ENCODE data around the gene SYNE4. TPM values are rescaled to one million over a fixed set of nuclear protein-coding genes. Genes with fewer than 3 reads are reported as not detected.

The SYNE4 gene
- total RNA-seq, 2 experiments from 2014 or later: 2.0 to 2.9 TPM

GRCh38 chr19:36014012-36014924, 5.7 kb upstream of the SYNE4 start, which contains the start of gene ALKBH6:
ALKBH6 (minus strand) TSS chr19:36014213; CDS start chr19:36013397, 816 bp downstream.
- DNase-seq: peak; percentile 100
- intact Hi-C loops (cut with micrococcal nuclease): loop anchor here (1.0 to 2.0 kb wide), 3 partner anchors 19 to 101 kb away; partner anchors contain the start of genes SDHAF1, TBCB, THAP8 and WDR62
- H3K4me3 Mint-ChIP-seq: peak within 1 kb of the TSS; percentile 99
- no peaks in the 10 kb centered on the region for H3K9me3 Mint-ChIP-seq
- peaks cover 37% of the 10 kb centered on the region for H3K4me1 Mint-ChIP-seq (ENCODE audit: low read depth)
- H3K27ac Mint-ChIP-seq: peak within 1 kb of the TSS; percentile 95
- H3K27me3 Mint-ChIP-seq: no peaks in the 10 kb centered on the region
- ChIA-PET POLR2A (interaction anchor here (1.2 to 1.7 kb wide), 5 partner anchors 20 to 114 kb away, joined by 3 to 12 read pairs (median 4); partner anchors contain the start of genes POLR2I, SDHAF1, THAP8 and WDR62), CTCF (interaction anchor here (0.7 to 1.3 kb wide), 3 partner anchors 17 to 959 kb away, joined by 3 to 5 read pairs (median 5); no protein-coding TSS in a partner anchor)
- H3K36me3 Mint-ChIP-seq: peaks cover 4% of the 10 kb centered on the region

GRCh38 chr19:36013280-36014011, 4.8 kb upstream of the SYNE4 start:
- Mint-ChIP-seq H3K27ac (peak overlapping the region; percentile 95), H3K36me3 (peaks cover 4% of the 10 kb centered on the region), H3K4me3 (peak overlapping the region; percentile 99), H3K4me1 (ENCODE audit: low read depth) (peaks cover 42% of the 10 kb centered on the region), H3K27me3 (no peaks in the 10 kb centered on the region), H3K9me3 (no peaks in the 10 kb centered on the region)
- POLR2A ChIA-PET: interaction anchor here (1.2 to 1.7 kb wide), 5 partner anchors 19 to 115 kb away, joined by 3 to 12 read pairs (median 4); partner anchors contain the start of genes POLR2I, SDHAF1, THAP8 and WDR62
- no peak for DNase-seq
- CTCF ChIA-PET: interaction anchor here (1.0 to 1.3 kb wide), 2 partner anchors 16 to 114 kb away, joined by 5 read pairs; no protein-coding TSS in a partner anchor
- intact Hi-C loops (cut with micrococcal nuclease): loop anchor here (1.0 to 2.0 kb wide), 3 partner anchors 19 to 102 kb away; partner anchors contain the start of genes SDHAF1, TBCB, THAP8 and WDR62

- Mint-ChIP-seq H3K27me3 (no peaks in the 10 kb centered on the region), H3K27ac (no peak overlapping the region)
- POLR2A ChIA-PET: no interaction called here
Observed at GRCh38 chr19:36010402-36010801, 1.8 kb upstream of the SYNE4 start.

GRCh38 chr19:36009633-36010379, 1.2 kb upstream of the SYNE4 start:
- H3K36me3 Mint-ChIP-seq: no peaks in the 10 kb centered on the region
- CTCF ChIA-PET: interaction anchor here (2.4 kb wide), 1 partner anchor 16 kb away, joined by 8 read pairs; the partner anchor contains the start of gene SDHAF1
- DNase-seq: no peak
- POLR2A ChIA-PET: no interaction called here
- no peak overlapping the region for H3K27ac Mint-ChIP-seq
- intact Hi-C loops (cut with micrococcal nuclease): no loop called here
- H3K4me1 Mint-ChIP-seq (ENCODE audit: low read depth): peaks cover 31% of the 10 kb centered on the region
- H3K4me3 Mint-ChIP-seq: peak overlapping the region; percentile 45
- no peaks in the 10 kb centered on the region for H3K27me3 Mint-ChIP-seq
- H3K9me3 Mint-ChIP-seq: no peaks in the 10 kb centered on the region

More at GRCh38 chr19:36010402-36010801, 1.8 kb upstream of the SYNE4 start:
- Mint-ChIP-seq H3K4me1 (ENCODE audit: low read depth) (peaks cover 37% of the 10 kb centered on the region), H3K4me3 (no peak overlapping the region), H3K36me3 (no peaks in the 10 kb centered on the region), H3K9me3 (no peaks in the 10 kb centered on the region)
- no peak for DNase-seq
- intact Hi-C loops (cut with micrococcal nuclease): no loop called here
- CTCF ChIA-PET: interaction anchor here (2.4 kb wide), 1 partner anchor 16 kb away, joined by 8 read pairs; the partner anchor contains the start of gene SDHAF1

- Mint-ChIP-seq H3K27ac (no peak overlapping the region), H3K27me3 (no peaks in the 10 kb centered on the region), H3K4me1 (ENCODE audit: low read depth) (peaks cover 26% of the 10 kb centered on the region), H3K4me3 (peak overlapping the region; percentile 45), H3K9me3 (no peaks in the 10 kb centered on the region), H3K36me3 (no peaks in the 10 kb centered on the region)
- peak; percentile 69 for DNase-seq
- POLR2A ChIA-PET: interaction anchor here (0.9 kb wide), 1 partner anchor 45 kb away, joined by 3 read pairs; the partner anchor contains the start of gene THAP8
- intact Hi-C loops (cut with micrococcal nuclease): no loop called here
- CTCF ChIA-PET: interaction anchor here (2.4 kb wide), 1 partner anchor 15 kb away, joined by 8 read pairs; the partner anchor contains the start of gene SDHAF1
Observed at GRCh38 chr19:36009220-36009619, 607 bp upstream of the SYNE4 start.

GRCh38 chr19:36006955-36007354, 1.7 kb downstream of the SYNE4 start:
- ChIA-PET CTCF (no interaction called here), POLR2A (no interaction called here)
- Mint-ChIP-seq H3K27me3 (no peaks in the 10 kb centered on the region), H3K36me3 (no peaks in the 10 kb centered on the region), H3K4me3 (no peak overlapping the region), H3K4me1 (ENCODE audit: low read depth) (peaks cover 13% of the 10 kb centered on the region), H3K27ac (no peak overlapping the region), H3K9me3 (no peaks in the 10 kb centered on the region)
- intact Hi-C loops (cut with micrococcal nuclease): no loop called here
- DNase-seq: no peak

- DNase-seq: no peak
- ChIA-PET POLR2A (interaction anchor here (0.6 kb wide), 1 partner anchor 59 kb away, joined by 3 read pairs; no protein-coding TSS in a partner anchor), CTCF (no interaction called here)
- Mint-ChIP-seq H3K4me3 (no peak overlapping the region), H3K27me3 (no peaks in the 10 kb centered on the region), H3K9me3 (no peaks in the 10 kb centered on the region), H3K4me1 (ENCODE audit: low read depth) (peaks cover 12% of the 10 kb centered on the region), H3K27ac (no peak overlapping the region), H3K36me3 (peaks cover 6% of the 10 kb centered on the region)
- intact Hi-C loops (cut with micrococcal nuclease): no loop called here
Observed at GRCh38 chr19:36003284-36003683, 5.3 kb downstream of the SYNE4 start.

- H3K36me3 Mint-ChIP-seq: peaks cover 11% of the 10 kb centered on the region
- POLR2A ChIA-PET: no interaction called here
- H3K27me3 Mint-ChIP-seq: no peaks in the 10 kb centered on the region
- intact Hi-C loops (cut with micrococcal nuclease): no loop called here
- H3K9me3 Mint-ChIP-seq: no peaks in the 10 kb centered on the region
- CTCF ChIA-PET: no interaction called here
- H3K27ac Mint-ChIP-seq: no peak overlapping the region
- DNase-seq: no peak
- peaks cover 24% of the 10 kb centered on the region for H3K4me1 Mint-ChIP-seq (ENCODE audit: low read depth)
- no peak overlapping the region for H3K4me3 Mint-ChIP-seq
Observed at GRCh38 chr19:36001605-36002004, 7.0 kb downstream of the SYNE4 start.

- no peak for DNase-seq
- Mint-ChIP-seq H3K9me3 (no peaks in the 10 kb centered on the region), H3K4me1 (ENCODE audit: low read depth) (peaks cover 40% of the 10 kb centered on the region), H3K27ac (peak overlapping the region; percentile 36), H3K4me3 (peak overlapping the region; percentile 88), H3K36me3 (peaks cover 14% of the 10 kb centered on the region), H3K27me3 (no peaks in the 10 kb centered on the region)
- ChIA-PET POLR2A (interaction anchor here (3.8 kb wide), 1 partner anchor 17 kb away, joined by 12 read pairs; the partner anchor contains the start of gene ALKBH6), CTCF (interaction anchor here (1.7 kb wide), 1 partner anchor 17 kb away, joined by 5 read pairs; the partner anchor contains the start of gene ALKBH6)
- intact Hi-C loops (cut with micrococcal nuclease): loop anchor here (5.0 kb wide), 2 partner anchors 39 to 131 kb away; no protein-coding TSS in a partner anchor
Observed at GRCh38 chr19:35996777-35997176, 11.8 kb downstream of the SYNE4 start.

- no peaks in the 10 kb centered on the region for H3K9me3 Mint-ChIP-seq
- peak within 1 kb of the TSS; percentile 93 for H3K4me3 Mint-ChIP-seq
- peak within 1 kb of the TSS; percentile 89 for H3K27ac Mint-ChIP-seq
- H3K27me3 Mint-ChIP-seq: no peaks in the 10 kb centered on the region
- peaks cover 38% of the 10 kb centered on the region for H3K4me1 Mint-ChIP-seq (ENCODE audit: low read depth)
- DNase-seq: peak; percentile 97
- CTCF ChIA-PET: interaction anchor here (1.0 to 1.8 kb wide), 3 partner anchors 8 to 36 kb away, joined by 4 to 8 read pairs (median 4); partner anchors contain the start of gene SYNE4
- POLR2A ChIA-PET: interaction anchor here (0.8 to 3.8 kb wide), 3 partner anchors 17 to 58 kb away, joined by 4 to 12 read pairs (median 4); partner anchors contain the start of genes ALKBH6 and THAP8
- intact Hi-C loops (cut with micrococcal nuclease): loop anchor here (1.0 to 5.0 kb wide), 5 partner anchors 19 to 132 kb away; partner anchors contain the start of genes ALKBH6, NFKBID, THAP8 and WDR62
- H3K36me3 Mint-ChIP-seq: peaks cover 10% of the 10 kb centered on the region
Observed at GRCh38 chr19:35995048-35995993, 13.3 kb downstream of the SYNE4 start, which contains the start of gene SDHAF1. SDHAF1 (plus strand) TSS chr19:35995188; CDS start chr19:35995275, 87 bp downstream.
